Skeletal muscle satellite cell (primary cell): ENCODE measurements around the gene PRG3.

ENCODE experiments used
- H3K27me3 ChIP-seq: 2 replicates; pipeline ENCODE4 v1.7.0; 2013; ENCODE audit warnings: low read length; ENCODE audit not compliant: control insufficient read depth, insufficient read depth
- H3K36me3 ChIP-seq: 2 replicates; pipeline ENCODE4 v1.7.0; 2013; ENCODE audit warnings: mild to moderate bottlenecking, control low read depth, low read length; ENCODE audit not compliant: insufficient read depth
- H3K4me1 ChIP-seq: 2 replicates; pipeline ENCODE4 v1.7.0; 2013; ENCODE audit warnings: low read length; ENCODE audit not compliant: control insufficient read depth, insufficient read depth
- H3K4me2 ChIP-seq: 2 replicates; pipeline ENCODE4 v1.7.0; 2013; ENCODE audit warnings: mild to moderate bottlenecking, low read length
- H3K4me3 ChIP-seq: 2 replicates; pipeline ENCODE4 v1.7.0; 2013; ENCODE audit warnings: low read length
- H3K9ac ChIP-seq: 2 replicates; pipeline ENCODE4 v1.7.0; 2013; ENCODE audit warnings: mild to moderate bottlenecking, low read depth, low read length, moderate library complexity
- H3K9me3 ChIP-seq: replicated peaks from 2 replicates; pipeline ENCODE4 v1.7.0; 2013; ENCODE audit warnings: mild to moderate bottlenecking, control low read depth, low read length

Gene PRG3

DNA sequence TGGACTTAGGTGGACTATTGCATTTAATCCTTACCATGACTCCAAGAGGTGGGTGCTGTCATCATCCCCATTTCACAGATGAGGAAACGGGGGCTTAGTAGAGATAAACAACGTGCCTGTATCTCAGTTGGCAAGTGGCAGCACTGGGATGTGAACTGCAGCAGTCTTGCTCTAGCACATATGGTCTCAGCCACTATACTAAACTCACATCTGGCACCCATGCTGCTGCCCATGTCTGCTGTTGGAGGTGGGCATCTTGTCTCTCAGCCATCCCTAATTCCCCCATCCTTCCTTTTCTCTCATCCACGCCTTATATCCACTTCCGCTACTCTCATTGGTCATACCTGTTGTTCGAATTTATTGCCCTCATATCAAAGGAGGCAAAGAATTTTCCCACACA lies 3.8 kb downstream of the PRG3 start:
- Histone ChIP-seq H3K9me3 (no peaks in the 10 kb centered on the region), H3K4me1 (no peaks in the 10 kb centered on the region), H3K4me3 (no peak overlapping the region), H3K4me2 (no peak overlapping the region), H3K27me3 (peaks cover 38% of the 10 kb centered on the region), H3K36me3 (no peaks in the 10 kb centered on the region), H3K9ac (no peak overlapping the region)

GRCh38 chr11:57376095-57377090 lies 4.6 kb downstream of the PRG3 start:
- Histone ChIP-seq H3K9ac (no peak overlapping the region), H3K9me3 (no peaks in the 10 kb centered on the region), H3K27me3 (peaks cover 38% of the 10 kb centered on the region), H3K4me2 (no peak overlapping the region), H3K36me3 (no peaks in the 10 kb centered on the region), H3K4me1 (no peaks in the 10 kb centered on the region), H3K4me3 (no peak overlapping the region)

DNA sequence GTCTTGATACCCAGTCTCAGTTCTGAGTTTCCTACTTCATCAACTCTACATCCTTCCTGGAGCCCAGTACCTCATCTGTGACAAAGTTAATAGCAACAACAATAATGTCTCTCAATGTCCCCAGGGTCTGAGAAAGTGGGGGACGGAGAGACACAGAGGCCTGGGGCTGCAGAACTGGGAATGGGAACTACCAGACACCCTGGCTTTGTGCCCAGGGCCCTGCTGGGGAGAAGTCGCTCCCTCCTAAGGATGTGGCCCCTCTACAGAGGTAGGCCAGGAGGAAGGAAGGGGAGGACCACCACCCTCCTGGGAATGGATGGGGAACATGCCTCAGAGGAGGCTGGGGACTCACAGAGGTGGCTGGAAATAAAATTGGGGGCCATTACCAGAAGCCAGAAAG lies 5.5 kb downstream of the PRG3 start:
- Histone ChIP-seq H3K4me2 (no peak overlapping the region), H3K4me3 (no peak overlapping the region), H3K9me3 (no peaks in the 10 kb centered on the region), H3K27me3 (peaks cover 38% of the 10 kb centered on the region), H3K36me3 (no peaks in the 10 kb centered on the region), H3K4me1 (no peaks in the 10 kb centered on the region), H3K9ac (no peak overlapping the region)

DNA sequence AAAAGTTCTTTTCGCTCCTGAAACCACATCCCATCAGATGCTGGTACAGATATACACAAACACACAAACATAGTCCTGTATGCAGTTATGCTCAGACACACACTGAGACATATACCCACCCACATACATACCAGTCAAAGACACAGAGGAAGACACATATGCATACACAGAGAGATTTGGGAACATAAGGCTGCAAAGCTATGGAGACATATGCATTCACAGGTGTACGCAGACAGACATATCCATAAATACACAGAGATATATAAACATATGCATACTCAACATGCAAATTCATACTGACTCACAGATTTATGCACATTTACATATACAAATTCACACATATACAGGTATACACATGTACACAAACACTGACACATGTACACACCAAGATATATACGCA lies 6.0 kb downstream of the PRG3 start:
- no peak overlapping the region for H3K4me3 ChIP-seq
- no peak overlapping the region for H3K9ac ChIP-seq
- H3K36me3 ChIP-seq, result no peaks in the 10 kb centered on the region
- H3K4me2 ChIP-seq, result no peak overlapping the region
- peaks cover 38% of the 10 kb centered on the region for H3K27me3 ChIP-seq
- no peaks in the 10 kb centered on the region for H3K9me3 ChIP-seq
- H3K4me1 ChIP-seq, result peaks cover 5% of the 10 kb centered on the region

GRCh38 chr11:57373146-57373545 lies 7.8 kb downstream of the PRG3 start:
- Histone ChIP-seq H3K4me3 (no peak overlapping the region), H3K9ac (no peak overlapping the region), H3K4me2 (no peak overlapping the region), H3K4me1 (peaks cover 5% of the 10 kb centered on the region), H3K36me3 (no peaks in the 10 kb centered on the region), H3K27me3 (peaks cover 42% of the 10 kb centered on the region), H3K9me3 (no peaks in the 10 kb centered on the region)

GRCh38 chr11:57370941-57371340 lies 10.0 kb downstream of the PRG3 start:
- Histone ChIP-seq H3K4me2 (no peak overlapping the region), H3K27me3 (peaks cover 36% of the 10 kb centered on the region), H3K4me3 (no peak overlapping the region), H3K9ac (no peak overlapping the region), H3K36me3 (no peaks in the 10 kb centered on the region), H3K4me1 (peaks cover 5% of the 10 kb centered on the region), H3K9me3 (no peaks in the 10 kb centered on the region)

DNA sequence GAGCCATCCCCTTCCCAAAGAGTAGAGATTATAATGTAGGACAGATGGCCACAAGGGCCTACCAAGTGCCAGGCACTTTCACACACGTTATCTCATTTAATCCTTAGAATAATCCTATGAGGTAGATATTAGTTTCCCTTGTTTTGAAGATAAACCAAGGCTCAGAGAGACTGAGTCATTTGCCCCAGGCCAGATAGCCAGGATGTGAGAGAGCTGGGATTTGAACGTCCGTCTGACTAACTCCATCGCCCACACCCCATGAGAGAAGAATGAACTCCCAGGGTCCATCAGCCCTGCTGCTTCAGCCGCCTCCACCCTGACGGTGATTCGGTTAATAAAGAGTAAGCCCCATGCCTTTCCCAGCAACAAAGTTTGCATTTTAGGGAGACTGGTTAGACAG lies 10.7 kb downstream of the PRG3 start:
- H3K27me3 ChIP-seq, result peaks cover 42% of the 10 kb centered on the region
- H3K4me3 ChIP-seq, result no peak overlapping the region
- no peaks in the 10 kb centered on the region for H3K36me3 ChIP-seq
- peaks cover 5% of the 10 kb centered on the region for H3K4me1 ChIP-seq
- H3K9ac ChIP-seq, result no peak overlapping the region
- H3K4me2 ChIP-seq, result no peak overlapping the region
- H3K9me3 ChIP-seq, result no peaks in the 10 kb centered on the region

- no peaks in the 10 kb centered on the region for H3K36me3 ChIP-seq
- no peak overlapping the region for H3K9ac ChIP-seq
- H3K4me1 ChIP-seq, result peaks cover 5% of the 10 kb centered on the region
- H3K4me3 ChIP-seq, result no peak overlapping the region
- H3K27me3 ChIP-seq, result peaks cover 52% of the 10 kb centered on the region
- H3K9me3 ChIP-seq, result no peaks in the 10 kb centered on the region
- no peak overlapping the region for H3K4me2 ChIP-seq
Measured at GRCh38 chr11:57368845-57369232, 12.1 kb downstream of the PRG3 start.

DNA sequence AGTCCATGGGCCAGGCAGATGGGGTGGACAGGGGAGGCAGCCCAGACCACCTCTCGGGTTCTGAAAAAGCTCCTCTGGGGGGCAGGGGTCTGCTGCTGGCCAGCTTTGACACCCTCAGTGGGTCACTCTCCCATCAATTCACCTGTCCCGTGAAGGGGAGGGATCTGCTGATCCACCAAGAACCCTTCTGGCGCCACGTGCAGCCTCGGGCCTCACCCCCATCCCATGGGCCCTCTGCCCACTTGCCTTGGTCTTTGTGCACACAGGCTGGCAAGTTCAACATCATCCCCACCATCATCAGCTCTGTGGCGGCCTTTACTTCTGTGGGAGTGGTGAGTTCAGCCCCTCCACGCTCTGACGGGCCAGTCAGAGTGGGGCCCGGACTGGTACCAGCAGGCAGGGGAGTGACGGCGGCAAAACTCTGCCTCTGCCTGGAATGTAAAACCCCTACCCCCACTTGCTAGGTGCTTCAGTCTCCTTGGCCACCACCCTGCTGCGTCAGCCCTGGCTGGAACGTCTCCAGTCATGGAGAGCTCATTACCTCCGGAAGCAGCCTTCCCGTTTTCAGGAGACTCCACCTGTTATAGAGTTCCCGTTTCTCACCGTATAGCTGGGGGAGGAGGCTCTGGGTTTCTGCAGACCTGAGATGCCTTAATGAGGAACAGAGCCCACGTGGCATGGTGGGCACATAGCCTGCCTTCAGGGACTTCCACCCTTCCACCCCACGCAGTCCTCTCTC lies 12.7 kb downstream of the PRG3 start:
- Histone ChIP-seq H3K27me3 (peaks cover 57% of the 10 kb centered on the region), H3K4me3 (no peak overlapping the region), H3K9me3 (no peaks in the 10 kb centered on the region), H3K9ac (no peak overlapping the region), H3K4me1 (peaks cover 5% of the 10 kb centered on the region), H3K4me2 (no peak overlapping the region), H3K36me3 (no peaks in the 10 kb centered on the region)

DNA sequence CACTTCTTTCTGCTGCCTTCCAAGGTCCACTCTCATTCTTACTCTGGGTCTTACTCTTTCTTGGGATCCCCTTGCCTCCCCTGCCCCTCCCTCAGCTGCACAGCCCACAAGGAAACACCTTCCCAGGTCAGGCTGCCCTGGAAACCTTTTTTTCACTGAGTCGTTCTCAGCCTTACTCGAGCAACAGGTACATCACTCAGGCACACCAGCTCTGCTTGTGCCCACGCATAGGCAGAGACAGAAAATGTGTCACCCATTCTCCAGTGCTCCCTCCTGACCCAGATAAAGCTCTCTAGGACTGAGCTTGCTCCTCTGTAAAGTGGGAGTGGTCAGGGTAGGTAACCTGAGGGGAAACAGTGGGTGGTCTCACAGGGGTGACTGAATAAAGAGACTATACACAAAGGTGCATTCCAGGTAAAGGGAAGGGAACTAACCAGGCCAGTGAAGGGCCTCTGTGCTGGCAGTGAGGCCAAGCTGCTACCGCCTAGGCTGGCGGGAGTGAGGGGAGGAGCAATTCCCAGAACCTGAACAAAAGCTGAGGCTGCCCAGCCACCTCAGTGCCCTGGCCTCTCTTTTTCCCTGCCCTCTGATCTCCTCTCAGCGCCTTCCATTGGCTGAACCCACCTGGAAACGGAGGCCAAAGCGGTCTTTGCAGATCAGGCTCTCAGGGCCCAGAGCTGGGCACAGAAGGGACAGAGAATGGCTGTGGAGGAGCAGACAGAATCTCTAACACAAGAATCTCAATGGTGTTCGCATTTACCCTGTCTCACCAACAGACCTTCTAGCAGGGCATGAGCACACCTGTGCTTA lies 15.9 kb downstream of the PRG3 start:
- H3K36me3 ChIP-seq, result no peaks in the 10 kb centered on the region
- no peaks in the 10 kb centered on the region for H3K9me3 ChIP-seq
- H3K27me3 ChIP-seq, result peaks cover 57% of the 10 kb centered on the region
- H3K9ac ChIP-seq, result no peak overlapping the region
- peaks cover 1% of the 10 kb centered on the region for H3K4me1 ChIP-seq
- H3K4me3 ChIP-seq, result no peak overlapping the region
- no peak overlapping the region for H3K4me2 ChIP-seq
